ENCODE results near the gene TMEM247. TPM values are rescaled to one million over a fixed set of nuclear protein-coding genes. Genes with fewer than 3 reads are reported as not detected.
"Not testable (repeated sequence)": the region's sequence is repeated elsewhere in the genome, so short reads cannot be mapped to it uniquely, and the experiment has no call there.

Gene TMEM247
- total RNA-seq, 1 experiment from 2014 or later: not detected

DNA sequence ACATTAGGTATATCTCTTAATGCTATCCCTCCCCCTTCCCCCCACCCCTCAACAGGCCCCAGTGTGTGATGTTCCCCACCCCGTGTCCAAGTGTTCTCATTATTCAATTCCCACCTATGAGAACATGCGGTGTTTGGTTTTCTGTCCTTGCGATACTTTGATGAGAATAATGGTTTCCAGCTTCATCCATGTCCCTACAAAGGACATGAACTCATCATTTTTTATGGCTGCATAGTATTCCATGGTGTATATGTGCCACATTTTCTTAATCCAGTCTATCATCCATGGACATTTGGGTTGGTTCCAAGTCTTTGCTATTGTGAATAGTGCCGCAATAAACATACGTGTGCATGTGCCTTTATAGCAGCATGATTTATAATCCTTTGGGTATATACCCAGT, 7.2 kb upstream of the TMEM247 start:
- H3K27ac ChIP-seq (ENCODE audit: low read length); H3K4me1 ChIP-seq (ENCODE audit: low read length); H2AFZ ChIP-seq (ENCODE audit: low read length); H3K4me2 ChIP-seq (ENCODE audit: low read depth, low read length, poor library complexity, severe bottlenecking); H3K79me2 ChIP-seq (ENCODE audit: low read length); H3K9me2 ChIP-seq (replicated peaks; ENCODE audit: insufficient read depth, low read length); DNase-seq; H3K9ac ChIP-seq (ENCODE audit: low read length); H3K27me3 ChIP-seq (ENCODE audit: low read length); H3K36me3 ChIP-seq (ENCODE audit: insufficient read depth, low read length); H4K20me1 ChIP-seq (ENCODE audit: insufficient read depth, low read depth, low read length); H3K4me3 ChIP-seq (ENCODE audit: low read length); H3K9me3 ChIP-seq (ENCODE audit: low read length): not testable (repeated sequence)

DNA sequence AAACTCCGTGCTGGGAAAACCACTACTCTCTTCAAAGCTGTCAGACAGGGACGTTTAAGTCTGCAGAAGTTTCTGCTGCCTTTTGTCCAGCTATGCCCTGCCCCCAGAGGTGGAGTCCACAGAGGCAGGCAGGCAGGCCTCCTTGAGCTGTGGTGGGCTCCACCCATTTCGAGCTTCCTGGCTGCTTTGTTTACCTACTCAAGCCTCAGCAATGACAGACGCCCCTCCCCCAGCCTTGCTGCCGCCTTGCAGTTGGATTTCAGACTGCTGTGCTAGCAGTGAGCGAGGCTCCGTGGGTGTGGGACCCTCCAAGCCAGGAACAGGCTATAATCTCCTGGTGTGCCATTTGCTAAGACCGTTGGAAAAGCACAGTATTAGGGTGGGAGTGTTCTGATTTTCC, 1.9 kb upstream of the TMEM247 start:
- H2AFZ ChIP-seq (ENCODE audit: low read length); H3K9me2 ChIP-seq (replicated peaks; ENCODE audit: insufficient read depth, low read length); H3K27me3 ChIP-seq (ENCODE audit: low read length); H3K4me3 ChIP-seq (ENCODE audit: low read length); H3K36me3 ChIP-seq (ENCODE audit: insufficient read depth, low read length); H3K4me2 ChIP-seq (ENCODE audit: low read depth, low read length, poor library complexity, severe bottlenecking); H3K79me2 ChIP-seq (ENCODE audit: low read length); H4K20me1 ChIP-seq (ENCODE audit: insufficient read depth, low read depth, low read length); H3K9me3 ChIP-seq (ENCODE audit: low read length); DNase-seq; H3K27ac ChIP-seq (ENCODE audit: low read length); H3K9ac ChIP-seq (ENCODE audit: low read length); H3K4me1 ChIP-seq (ENCODE audit: low read length): not testable (repeated sequence)

GRCh38 chr2:46477925-46478324, 1.4 kb upstream of the TMEM247 start:
- H3K4me1 ChIP-seq (ENCODE audit: low read length): peaks cover 7% of the 10 kb centered on the region
- H3K27me3 ChIP-seq (ENCODE audit: low read length): 0 out of 2 replicates have a peak, but pooled peaks cover 3% of the 10 kb centered on the region
- no peak overlapping the region for H3K27ac ChIP-seq (ENCODE audit: low read length)
- H3K9me3 ChIP-seq (ENCODE audit: low read length): no peaks in the 10 kb centered on the region
- H2AFZ ChIP-seq (ENCODE audit: low read length): no peak overlapping the region
- H3K36me3 ChIP-seq (ENCODE audit: insufficient read depth, low read length): no peaks in the 10 kb centered on the region
- H3K4me2 ChIP-seq (ENCODE audit: low read depth, low read length, poor library complexity, severe bottlenecking): no peak overlapping the region
- no peaks in the 10 kb centered on the region for H3K79me2 ChIP-seq (ENCODE audit: low read length)
- no peaks in the 10 kb centered on the region for H4K20me1 ChIP-seq (ENCODE audit: insufficient read depth, low read depth, low read length)
- DNase-seq: no peak
- no peaks in the 10 kb centered on the region for H3K9me2 ChIP-seq (replicated peaks; ENCODE audit: insufficient read depth, low read length)
- H3K4me3 ChIP-seq (ENCODE audit: low read length): no peak overlapping the region
- H3K9ac ChIP-seq (ENCODE audit: low read length): no peak overlapping the region

- Histone ChIP-seq H3K4me2 (ENCODE audit: low read depth, low read length, poor library complexity, severe bottlenecking) (no peak overlapping the region), H3K36me3 (ENCODE audit: insufficient read depth, low read length) (no peaks in the 10 kb centered on the region), H3K4me3 (ENCODE audit: low read length) (no peak overlapping the region), H4K20me1 (ENCODE audit: insufficient read depth, low read depth, low read length) (no peaks in the 10 kb centered on the region), H3K4me1 (ENCODE audit: low read length) (peaks cover 7% of the 10 kb centered on the region), H3K9me3 (ENCODE audit: low read length) (no peaks in the 10 kb centered on the region), H3K27me3 (ENCODE audit: low read length) (0 out of 2 replicates have a peak, but pooled peaks cover 3% of the 10 kb centered on the region), H3K9ac (ENCODE audit: low read length) (no peak overlapping the region), H3K79me2 (ENCODE audit: low read length) (no peaks in the 10 kb centered on the region), H3K27ac (ENCODE audit: low read length) (no peak overlapping the region), H3K9me2 (replicated peaks; ENCODE audit: insufficient read depth, low read length) (no peaks in the 10 kb centered on the region), H2AFZ (ENCODE audit: low read length) (no peak overlapping the region)
- no peak for DNase-seq
Measured at GRCh38 chr2:46480562-46480961, 1.2 kb downstream of the TMEM247 start.

- Histone ChIP-seq H3K4me2 (ENCODE audit: low read depth, low read length, poor library complexity, severe bottlenecking) (no peak overlapping the region), H3K79me2 (ENCODE audit: low read length) (no peaks in the 10 kb centered on the region), H3K4me3 (ENCODE audit: low read length) (no peak overlapping the region), H3K27me3 (ENCODE audit: low read length) (0 out of 2 replicates have a peak, but pooled peaks cover 3% of the 10 kb centered on the region), H3K4me1 (ENCODE audit: low read length) (peaks cover 10% of the 10 kb centered on the region), H3K9me2 (replicated peaks; ENCODE audit: insufficient read depth, low read length) (no peaks in the 10 kb centered on the region), H3K9ac (ENCODE audit: low read length) (no peak overlapping the region), H3K36me3 (ENCODE audit: insufficient read depth, low read length) (no peaks in the 10 kb centered on the region), H2AFZ (ENCODE audit: low read length) (no peak overlapping the region), H4K20me1 (ENCODE audit: insufficient read depth, low read depth, low read length) (no peaks in the 10 kb centered on the region), H3K27ac (ENCODE audit: low read length) (no peak overlapping the region), H3K9me3 (ENCODE audit: low read length) (no peaks in the 10 kb centered on the region)
- no peak for DNase-seq
Measured at GRCh38 chr2:46481198-46482193, 2.1 kb downstream of the TMEM247 start.

GRCh38 chr2:46482490-46482889, 3.1 kb downstream of the TMEM247 start:
- Histone ChIP-seq H3K9me2 (replicated peaks; ENCODE audit: insufficient read depth, low read length) (no peaks in the 10 kb centered on the region), H3K4me2 (ENCODE audit: low read depth, low read length, poor library complexity, severe bottlenecking) (no peak overlapping the region), H3K4me1 (ENCODE audit: low read length) (peaks cover 20% of the 10 kb centered on the region), H3K27ac (ENCODE audit: low read length) (no peak overlapping the region), H4K20me1 (ENCODE audit: insufficient read depth, low read depth, low read length) (no peaks in the 10 kb centered on the region), H2AFZ (ENCODE audit: low read length) (no peak overlapping the region), H3K9me3 (ENCODE audit: low read length) (no peaks in the 10 kb centered on the region), H3K27me3 (ENCODE audit: low read length) (0 out of 2 replicates have a peak, but pooled peaks cover 3% of the 10 kb centered on the region), H3K36me3 (ENCODE audit: insufficient read depth, low read length) (no peaks in the 10 kb centered on the region), H3K9ac (ENCODE audit: low read length) (no peak overlapping the region), H3K79me2 (ENCODE audit: low read length) (no peaks in the 10 kb centered on the region), H3K4me3 (ENCODE audit: low read length) (no peak overlapping the region)
- no peak for DNase-seq

- no peak overlapping the region for H3K4me2 ChIP-seq (ENCODE audit: low read depth, low read length, poor library complexity, severe bottlenecking)
- no peaks in the 10 kb centered on the region for H3K79me2 ChIP-seq (ENCODE audit: low read length)
- no peaks in the 10 kb centered on the region for H4K20me1 ChIP-seq (ENCODE audit: insufficient read depth, low read depth, low read length)
- H3K36me3 ChIP-seq (ENCODE audit: insufficient read depth, low read length): no peaks in the 10 kb centered on the region
- no peak overlapping the region for H2AFZ ChIP-seq (ENCODE audit: low read length)
- 0 out of 2 replicates have a peak, but pooled peaks cover 3% of the 10 kb centered on the region for H3K27me3 ChIP-seq (ENCODE audit: low read length)
- no peaks in the 10 kb centered on the region for H3K9me2 ChIP-seq (replicated peaks; ENCODE audit: insufficient read depth, low read length)
- H3K4me1 ChIP-seq (ENCODE audit: low read length): peaks cover 28% of the 10 kb centered on the region
- no peak overlapping the region for H3K9ac ChIP-seq (ENCODE audit: low read length)
- no peak overlapping the region for H3K4me3 ChIP-seq (ENCODE audit: low read length)
- no peak overlapping the region for H3K27ac ChIP-seq (ENCODE audit: low read length)
- no peak for DNase-seq
- H3K9me3 ChIP-seq (ENCODE audit: low read length): no peaks in the 10 kb centered on the region
Measured at GRCh38 chr2:46485002-46485401, 5.6 kb downstream of the TMEM247 start.

- Histone ChIP-seq H3K27me3 (ENCODE audit: low read length) (0 out of 2 replicates have a peak, but pooled peaks cover 3% of the 10 kb centered on the region), H4K20me1 (ENCODE audit: insufficient read depth, low read depth, low read length) (no peaks in the 10 kb centered on the region), H3K4me3 (ENCODE audit: low read length) (no peak overlapping the region), H3K4me2 (ENCODE audit: low read depth, low read length, poor library complexity, severe bottlenecking) (no peak overlapping the region), H3K79me2 (ENCODE audit: low read length) (no peaks in the 10 kb centered on the region), H3K9me3 (ENCODE audit: low read length) (no peaks in the 10 kb centered on the region), H3K27ac (ENCODE audit: low read length) (no peak overlapping the region), H3K4me1 (ENCODE audit: low read length) (peaks cover 39% of the 10 kb centered on the region), H2AFZ (ENCODE audit: low read length) (no peak overlapping the region), H3K36me3 (ENCODE audit: insufficient read depth, low read length) (no peaks in the 10 kb centered on the region), H3K9ac (ENCODE audit: low read length) (no peak overlapping the region), H3K9me2 (replicated peaks; ENCODE audit: insufficient read depth, low read length) (no peaks in the 10 kb centered on the region)
- DNase-seq: no peak
Measured at GRCh38 chr2:46486436-46486835, 7.1 kb downstream of the TMEM247 start.

All from Karpas-422 (cell line).